ENCODE results near the gene MED12. TPM values are rescaled to one million over a fixed set of nuclear protein-coding genes. Genes with fewer than 3 reads are reported as not detected.

MED12 gene
- total and polyA plus RNA-seq, 2 donors (not counting 1 experiment from before 2014, with no cell fraction given), result 34.1 to 123 TPM

DNA sequence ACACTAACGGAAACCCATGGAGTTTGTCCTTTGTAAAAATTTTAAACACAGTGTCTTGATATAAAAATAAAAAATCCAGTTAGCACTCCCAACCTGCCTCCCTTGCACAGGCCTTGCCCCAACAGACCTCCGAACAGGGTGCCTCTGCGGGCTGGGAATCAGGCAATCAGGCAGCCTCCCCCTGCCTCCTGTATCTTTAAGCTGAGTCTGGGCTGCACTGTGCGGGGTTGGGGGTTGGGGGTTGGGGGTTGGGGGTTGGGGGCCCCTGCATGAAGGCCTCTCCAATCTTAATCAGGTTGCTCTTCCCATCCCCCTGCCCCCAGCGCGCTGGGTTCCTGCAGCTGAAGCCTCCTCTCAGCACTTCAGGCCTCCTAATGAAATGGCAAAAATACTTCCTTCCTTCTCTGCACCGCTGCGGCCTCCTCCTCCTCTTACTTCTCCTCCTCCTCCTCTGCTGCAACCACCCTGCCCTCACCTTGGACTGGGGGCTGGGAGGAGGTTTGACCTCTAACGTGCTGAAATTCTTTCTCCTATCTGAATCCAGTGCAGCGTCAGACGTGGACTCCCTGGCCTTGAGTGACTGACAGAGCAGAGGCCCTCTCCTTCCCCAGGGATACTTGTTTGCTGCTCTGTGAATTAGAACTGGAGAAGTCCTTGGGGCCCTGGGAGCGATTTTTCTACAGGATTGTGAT is 52.9 kb downstream of the MED12 start:
- no peak overlapping the region for H3K4me2 ChIP-seq (replicated peaks; ENCODE audit: low read depth, low read length, poor library complexity, severe bottlenecking)
- Mint-ChIP-seq H3K4me1 (peaks cover 6% of the 10 kb centered on the region), H3K4me3 (no peak overlapping the region), H3K27me3 (no peaks in the 10 kb centered on the region), H3K9me3 (ENCODE audit: insufficient read depth) (no peaks in the 10 kb centered on the region), H3K27ac (no peak overlapping the region)
- TF ChIP-seq, protein P1, sequence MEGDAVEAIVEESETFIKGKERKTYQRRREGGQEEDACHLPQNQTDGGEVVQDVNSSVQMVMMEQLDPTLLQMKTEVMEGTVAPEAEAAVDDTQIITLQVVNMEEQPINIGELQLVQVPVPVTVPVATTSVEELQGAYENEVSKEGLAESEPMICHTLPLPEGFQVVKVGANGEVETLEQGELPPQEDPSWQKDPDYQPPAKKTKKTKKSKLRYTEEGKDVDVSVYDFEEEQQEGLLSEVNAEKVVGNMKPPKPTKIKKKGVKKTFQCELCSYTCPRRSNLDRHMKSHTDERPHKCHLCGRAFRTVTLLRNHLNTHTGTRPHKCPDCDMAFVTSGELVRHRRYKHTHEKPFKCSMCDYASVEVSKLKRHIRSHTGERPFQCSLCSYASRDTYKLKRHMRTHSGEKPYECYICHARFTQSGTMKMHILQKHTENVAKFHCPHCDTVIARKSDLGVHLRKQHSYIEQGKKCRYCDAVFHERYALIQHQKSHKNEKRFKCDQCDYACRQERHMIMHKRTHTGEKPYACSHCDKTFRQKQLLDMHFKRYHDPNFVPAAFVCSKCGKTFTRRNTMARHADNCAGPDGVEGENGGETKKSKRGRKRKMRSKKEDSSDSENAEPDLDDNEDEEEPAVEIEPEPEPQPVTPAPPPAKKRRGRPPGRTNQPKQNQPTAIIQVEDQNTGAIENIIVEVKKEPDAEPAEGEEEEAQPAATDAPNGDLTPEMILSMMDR (IDR thresholded peaks at IDR 0.05), result no peak
- TF ChIP-seq EZH2 (IDR thresholded peaks at IDR 0.05; ENCODE audit: borderline replicate concordance, insufficient read depth, low read depth, low read length, poor library complexity, severe bottlenecking), result no peak
- WGBS (ENCODE audit: insufficient coverage), result no CpG with 5 or more reads among the region's 12 CpGs
- H4K20me1 ChIP-seq (ENCODE audit: control insufficient read depth, insufficient read depth, low read length, poor library complexity, severe bottlenecking), result peaks cover 4% of the 10 kb centered on the region
- DNase-seq (no peak), ATAC-seq (ENCODE audit: low read depth) (no peak)
- no peaks in the 10 kb centered on the region for H3K27me3 ChIP-seq (replicated peaks in 1 of 4; ENCODE audit: control extremely low read depth in 1 of 4, control insufficient read depth in 3 of 4, insufficient read depth in 4 of 4, low read length in 3 of 4)
- H2AFZ ChIP-seq (ENCODE audit: insufficient read depth, low read depth, low read length, poor library complexity, severe bottlenecking), result no peak overlapping the region
- POLR2A ChIA-PET, result no interaction called here
- no peak overlapping the region for H3K27ac ChIP-seq (ENCODE audit: low read length in 2 of 2)
- H3K79me2 ChIP-seq (ENCODE audit: control insufficient read depth, insufficient read depth, low read length), result peaks cover 42% of the 10 kb centered on the region
- H3K4me1 ChIP-seq (ENCODE audit: control insufficient read depth in 2 of 2, insufficient read depth in 2 of 2, low read length in 2 of 2), result no peaks in the 10 kb centered on the region
- no peak overlapping the region for H3K4me3 ChIP-seq (ENCODE audit: control extremely low read depth in 1 of 5, extremely low read depth in 1 of 5, insufficient read depth in 1 of 5, low read depth in 2 of 5, low read length in 4 of 5)
- intact Hi-C loops (cut with micrococcal nuclease), result no loop called here
- CTCF ChIA-PET, result no interaction called here
- no peaks in the 10 kb centered on the region for H3K9me3 ChIP-seq (ENCODE audit: control extremely low read depth in 1 of 3, control insufficient read depth in 2 of 3, insufficient read depth in 1 of 3, low read length in 2 of 3)
- H3K36me3 ChIP-seq (replicated peaks in 1 of 2; ENCODE audit: control extremely low read depth in 1 of 2, control insufficient read depth in 1 of 2, extremely low read depth in 1 of 2, insufficient read depth in 2 of 2, low read length in 1 of 2), result peaks cover 1 to 19% of the 10 kb centered on the region in 2 experiments
- no peak overlapping the region for H3K9ac ChIP-seq (ENCODE audit: low read length)

DNA sequence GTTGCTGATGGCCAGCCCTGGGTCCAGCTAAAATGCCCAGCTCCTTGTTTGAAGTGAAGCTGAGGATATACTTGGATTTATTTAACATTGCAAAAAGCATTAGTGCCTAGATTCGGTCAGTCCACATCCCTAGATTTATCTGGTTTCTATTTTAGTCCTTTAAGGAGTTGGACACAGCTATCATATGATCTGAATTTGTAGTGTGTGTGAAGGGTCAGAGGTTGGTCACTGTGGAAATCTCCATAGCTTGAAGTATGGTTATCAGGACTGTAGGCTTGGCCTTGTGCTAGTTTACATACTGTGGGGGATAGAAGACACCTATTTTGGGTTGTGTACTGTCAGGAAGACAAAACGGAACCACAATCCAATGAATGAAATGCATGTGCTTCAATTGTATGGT is 55.0 kb downstream of the MED12 start:
- DNase-seq (no peak), ATAC-seq (ENCODE audit: low read depth) (no peak)
- Histone ChIP-seq H3K27me3 (replicated peaks in 1 of 4; ENCODE audit: control extremely low read depth in 1 of 4, control insufficient read depth in 3 of 4, insufficient read depth in 4 of 4, low read length in 3 of 4) (no peaks in the 10 kb centered on the region), H4K20me1 (ENCODE audit: control insufficient read depth, insufficient read depth, low read length, poor library complexity, severe bottlenecking) (peaks cover under 1% of the 10 kb centered on the region), H3K36me3 (replicated peaks in 1 of 2; ENCODE audit: control extremely low read depth in 1 of 2, control insufficient read depth in 1 of 2, extremely low read depth in 1 of 2, insufficient read depth in 2 of 2, low read length in 1 of 2) (peaks cover 1 to 17% of the 10 kb centered on the region in 2 experiments), H3K4me3 (ENCODE audit: control extremely low read depth in 1 of 5, extremely low read depth in 1 of 5, insufficient read depth in 1 of 5, low read depth in 2 of 5, low read length in 4 of 5) (no peak overlapping the region), H3K79me2 (ENCODE audit: control insufficient read depth, insufficient read depth, low read length) (peaks cover 22% of the 10 kb centered on the region), H3K9ac (ENCODE audit: low read length) (no peak overlapping the region), H3K4me1 (ENCODE audit: control insufficient read depth in 2 of 2, insufficient read depth in 2 of 2, low read length in 2 of 2) (no peaks in the 10 kb centered on the region), H3K9me3 (ENCODE audit: control extremely low read depth in 1 of 3, control insufficient read depth in 2 of 3, insufficient read depth in 1 of 3, low read length in 2 of 3) (no peaks in the 10 kb centered on the region), H3K4me2 (replicated peaks; ENCODE audit: low read depth, low read length, poor library complexity, severe bottlenecking) (no peak overlapping the region), H3K27ac (ENCODE audit: low read length in 2 of 2) (no peak overlapping the region), H2AFZ (ENCODE audit: insufficient read depth, low read depth, low read length, poor library complexity, severe bottlenecking) (no peak overlapping the region)
- Mint-ChIP-seq H3K9me3 (ENCODE audit: insufficient read depth) (no peaks in the 10 kb centered on the region), H3K27ac (no peak overlapping the region), H3K4me3 (no peak overlapping the region), H3K27me3 (no peaks in the 10 kb centered on the region), H3K4me1 (peaks cover 6% of the 10 kb centered on the region)
- CTCF ChIA-PET, result interaction anchor here (0.7 to 1.8 kb wide), 3 partner anchors 9 to 202 kb away, joined by 3 read pairs; no protein-coding TSS in a partner anchor
- intact Hi-C loops (cut with micrococcal nuclease), result no loop called here
- TF ChIP-seq EZH2 (IDR thresholded peaks at IDR 0.05; ENCODE audit: borderline replicate concordance, insufficient read depth, low read depth, low read length, poor library complexity, severe bottlenecking), result no peak
- TF ChIP-seq, protein P1 (IDR thresholded peaks at IDR 0.05), result no peak
- POLR2A ChIA-PET, result no interaction called here
- WGBS (ENCODE audit: insufficient coverage), result no CpG with 5 or more reads among the region's 2 CpGs

Measured in B cell (primary cell).